Stimulated activated CD4-positive, alpha-beta T cell treated with anti-CD3 and anti-CD28 coated beads, Interleukin-2, amount 100 ng/mL, for 4 hours (primary cell): ENCODE results near the gene PLXNA1.

ENCODE experiments used
- DNase-seq: peaks from one replicate; pipeline ENCODE4 v3.0.0-alpha.2; 2020; ENCODE audit warnings: low read depth

PLXNA1 gene

DNA sequence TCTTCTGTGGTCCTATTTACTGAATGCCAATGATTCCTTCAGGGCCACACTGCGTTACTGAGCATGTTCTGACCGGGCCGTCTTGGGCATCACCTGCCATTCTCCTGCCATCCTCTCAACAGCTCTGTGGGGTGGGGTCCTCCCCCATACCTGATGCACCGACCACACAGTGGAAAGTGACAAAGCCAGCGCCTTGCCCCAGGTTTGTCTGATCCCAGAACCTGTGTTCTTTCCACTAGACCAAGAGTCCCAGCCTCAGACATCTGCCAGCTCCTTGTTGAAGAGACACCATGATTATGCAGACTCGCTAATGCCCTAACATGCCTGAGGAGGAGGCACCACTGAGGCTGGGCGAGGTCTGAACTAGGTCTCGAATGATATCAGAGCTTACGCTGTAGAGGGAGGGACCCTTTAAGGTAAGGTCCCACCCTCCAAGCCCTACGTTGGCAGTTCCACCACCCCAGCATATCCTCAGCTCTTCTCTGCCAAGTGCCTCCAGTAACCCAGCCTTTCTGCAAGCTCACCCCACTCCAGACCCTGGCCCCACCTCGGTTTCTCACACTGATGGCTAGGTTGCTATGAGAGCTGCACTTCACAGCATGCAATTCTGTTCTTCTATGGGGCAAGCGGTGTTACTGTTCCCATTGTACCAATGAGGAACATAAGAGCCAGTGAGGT, 29.8 kb upstream of the PLXNA1 start:
- no peak for DNase-seq

DNA sequence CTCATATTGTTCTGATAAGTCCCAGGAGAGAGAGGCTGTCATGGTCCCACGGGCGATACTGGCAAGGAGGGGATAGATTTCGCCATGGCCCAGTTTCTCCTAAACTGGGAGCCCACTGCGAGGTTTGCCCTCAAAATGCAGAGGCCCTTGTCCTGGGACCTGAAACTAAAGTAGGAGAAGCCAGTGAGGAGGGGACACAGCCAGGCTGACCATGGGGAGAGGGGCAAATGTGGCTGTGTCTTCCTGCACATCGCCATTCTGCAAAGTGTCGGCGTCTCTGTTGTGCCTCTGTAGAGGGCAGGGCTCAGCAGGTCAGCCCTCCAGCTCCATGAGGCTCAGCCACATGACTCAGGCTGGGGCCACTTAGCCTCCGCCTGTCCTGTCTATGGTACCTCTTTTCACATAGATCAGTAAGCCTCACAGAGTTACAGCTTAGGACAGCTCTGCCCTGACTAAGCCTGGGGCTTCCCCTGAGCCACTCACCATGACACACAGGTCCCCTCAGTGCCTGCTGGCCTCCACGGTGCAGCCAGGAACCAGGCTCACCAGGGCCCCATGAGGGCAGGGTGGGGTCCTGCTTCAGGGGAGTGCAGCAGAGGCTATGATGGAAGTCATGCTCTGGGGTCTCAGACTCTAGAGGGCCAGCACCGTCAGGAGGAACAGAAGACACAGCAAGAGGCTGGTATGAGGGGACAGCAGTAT, 28.6 kb upstream of the PLXNA1 start:
- DNase-seq = no peak

DNA sequence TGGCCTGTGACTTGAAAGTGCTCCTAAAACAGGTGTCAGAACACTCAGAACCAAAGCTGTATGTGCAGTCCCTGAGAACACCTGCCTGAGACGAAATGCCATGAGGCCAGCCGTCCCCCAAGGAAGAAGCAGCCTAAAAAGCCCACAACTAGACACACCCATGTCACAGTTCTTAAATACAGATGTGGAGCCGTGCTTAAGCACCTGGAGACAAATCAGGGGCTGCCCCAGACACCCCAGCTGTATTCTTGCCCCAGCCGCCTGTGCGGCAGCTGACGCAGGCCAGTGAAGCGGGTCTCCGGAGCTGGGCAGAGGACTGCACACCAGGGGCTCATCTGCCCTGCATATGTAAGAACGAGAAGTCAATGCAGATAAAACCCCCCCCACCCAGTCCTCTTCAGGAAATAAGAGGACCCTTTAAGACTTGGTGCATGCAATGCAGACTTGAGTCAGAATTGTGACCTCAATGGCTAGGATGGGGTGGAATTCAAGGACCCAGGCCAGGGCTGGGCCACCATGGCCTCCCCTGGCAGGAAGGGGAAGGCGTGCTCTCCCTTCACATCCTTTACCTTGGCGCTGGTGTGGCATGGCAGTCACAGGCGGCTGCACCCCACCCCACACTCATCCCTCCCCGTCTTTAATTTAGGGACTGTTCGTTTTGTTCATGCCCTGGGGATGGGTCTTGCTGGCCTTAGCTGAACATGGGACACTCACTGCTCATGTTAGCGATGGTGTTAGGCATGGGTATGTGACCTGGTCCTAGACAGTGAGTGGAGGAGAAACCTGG, 27.7 kb upstream of the PLXNA1 start:
- DNase-seq = no peak

DNA sequence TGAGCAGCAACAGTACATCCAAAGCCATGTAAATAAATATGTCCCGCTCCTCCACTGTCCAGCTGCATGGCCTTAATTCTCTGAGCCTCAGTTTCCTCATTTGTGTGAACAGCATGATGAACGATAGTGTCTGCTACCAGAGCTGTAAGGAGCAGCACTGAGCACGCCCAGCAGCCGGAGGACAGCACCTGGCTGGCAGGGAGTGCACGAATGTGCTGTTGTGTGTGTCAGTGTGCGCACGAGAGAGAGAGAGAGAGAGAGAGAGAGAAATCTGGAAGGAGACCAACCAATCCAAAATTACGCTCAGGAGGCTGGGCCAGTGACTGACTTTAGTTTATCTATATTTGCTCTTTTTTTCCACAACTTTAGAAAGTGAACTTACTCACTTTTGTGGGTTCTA, 26.6 kb upstream of the PLXNA1 start:
- DNase-seq = no peak

DNA sequence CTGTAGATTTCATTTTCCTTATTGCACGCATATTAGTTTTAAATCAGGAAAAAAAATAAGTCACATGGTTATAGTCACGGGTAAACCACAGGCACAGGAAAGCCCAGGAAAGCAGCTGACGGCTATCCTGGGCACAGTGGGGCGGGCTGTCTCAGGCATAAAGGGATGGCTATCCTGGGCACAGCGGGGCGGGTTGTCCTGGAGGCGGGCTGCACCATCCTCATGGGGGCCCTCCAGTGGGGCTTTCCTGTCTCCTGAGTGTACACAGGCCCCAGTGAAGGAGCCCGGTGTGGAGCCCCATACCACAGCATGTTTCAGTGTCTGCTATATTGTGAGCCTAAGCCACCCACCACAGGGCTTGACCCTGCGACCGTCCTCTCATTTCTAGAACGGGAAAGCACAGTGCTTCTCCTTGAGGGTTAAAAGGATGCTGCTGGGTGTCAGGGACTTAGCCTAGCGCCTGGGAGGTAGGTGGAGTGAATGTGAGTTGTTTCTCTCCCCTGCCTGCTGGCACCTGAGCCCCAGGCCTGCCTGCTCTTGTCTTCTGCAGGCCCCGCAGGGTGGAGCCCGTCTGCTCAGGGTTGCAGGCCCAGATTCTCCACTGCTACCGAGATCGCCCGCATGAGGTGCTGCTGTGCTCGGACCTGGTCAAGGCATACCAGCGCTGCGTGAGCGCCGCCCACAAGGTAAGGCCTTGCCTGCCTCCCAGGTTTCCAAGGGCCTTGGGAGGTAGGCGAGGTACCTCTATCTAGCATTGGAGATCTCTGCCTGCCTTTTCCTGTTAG, 25.9 kb upstream of the PLXNA1 start:
- DNase-seq = no peak

DNA sequence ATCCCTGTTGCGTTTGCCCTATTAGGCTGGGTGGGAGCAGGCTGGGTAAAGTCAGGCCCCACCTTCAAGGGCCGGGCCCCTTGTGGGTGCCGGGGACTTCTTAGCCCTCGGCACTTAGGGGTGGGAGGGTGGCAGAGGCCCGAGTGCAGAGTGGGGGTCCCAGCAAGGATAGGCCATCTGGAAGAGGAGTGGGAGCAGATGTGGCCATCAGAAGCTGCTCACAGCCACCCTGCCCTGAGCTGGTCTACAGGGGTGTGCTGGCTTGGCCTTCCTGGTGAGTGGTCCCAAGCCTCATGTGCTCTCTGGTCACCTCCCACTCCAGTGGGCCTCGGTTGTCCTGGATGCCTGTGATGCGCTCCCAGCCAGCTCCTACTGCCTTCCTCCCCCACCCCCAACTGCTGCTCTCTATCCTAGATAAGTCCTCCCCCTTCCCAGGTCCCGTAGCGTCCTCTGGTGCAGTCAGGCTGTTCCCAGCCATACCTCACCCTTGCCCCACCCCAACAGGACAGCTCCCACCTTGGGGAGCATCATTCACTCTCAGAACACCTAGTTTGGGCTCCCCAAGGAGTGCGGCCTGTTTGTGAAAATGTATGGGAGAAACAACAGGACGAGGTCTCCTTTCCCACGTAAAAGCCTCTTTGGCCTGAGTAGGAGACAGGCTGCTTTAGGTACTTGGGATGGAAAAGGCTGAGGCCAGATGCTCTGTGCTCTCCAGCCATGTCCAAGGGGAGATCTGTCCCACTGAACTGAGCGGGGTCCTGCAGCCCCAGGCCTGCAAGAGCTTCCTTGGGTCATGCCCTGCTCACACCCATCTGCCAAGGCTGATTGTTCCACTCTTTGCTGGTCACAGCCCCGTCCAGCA, 24.9 kb upstream of the PLXNA1 start:
- DNase-seq = no peak

DNA sequence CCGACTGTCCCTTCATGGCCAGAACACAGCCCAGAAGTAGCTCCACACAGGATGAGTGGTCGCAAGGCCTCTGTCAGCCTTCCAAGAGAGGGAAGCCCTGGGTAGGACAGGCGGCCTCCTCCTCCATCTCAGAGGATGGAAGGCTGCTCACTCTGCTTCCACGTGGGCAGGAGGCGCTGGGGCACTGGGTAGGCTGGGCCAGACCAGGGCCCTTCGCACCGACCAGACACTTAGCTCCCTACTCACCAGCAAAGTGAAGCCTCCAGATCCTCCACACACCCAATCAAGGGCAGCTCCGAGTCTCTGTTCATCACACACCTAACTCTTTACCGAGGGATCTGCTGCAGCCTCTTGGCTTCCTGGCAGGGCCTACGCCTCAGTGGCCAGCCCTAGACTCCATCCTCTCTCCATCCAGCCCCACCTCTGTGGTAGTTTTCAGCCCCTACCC, 24.3 kb upstream of the PLXNA1 start:
- DNase-seq = no peak

DNA sequence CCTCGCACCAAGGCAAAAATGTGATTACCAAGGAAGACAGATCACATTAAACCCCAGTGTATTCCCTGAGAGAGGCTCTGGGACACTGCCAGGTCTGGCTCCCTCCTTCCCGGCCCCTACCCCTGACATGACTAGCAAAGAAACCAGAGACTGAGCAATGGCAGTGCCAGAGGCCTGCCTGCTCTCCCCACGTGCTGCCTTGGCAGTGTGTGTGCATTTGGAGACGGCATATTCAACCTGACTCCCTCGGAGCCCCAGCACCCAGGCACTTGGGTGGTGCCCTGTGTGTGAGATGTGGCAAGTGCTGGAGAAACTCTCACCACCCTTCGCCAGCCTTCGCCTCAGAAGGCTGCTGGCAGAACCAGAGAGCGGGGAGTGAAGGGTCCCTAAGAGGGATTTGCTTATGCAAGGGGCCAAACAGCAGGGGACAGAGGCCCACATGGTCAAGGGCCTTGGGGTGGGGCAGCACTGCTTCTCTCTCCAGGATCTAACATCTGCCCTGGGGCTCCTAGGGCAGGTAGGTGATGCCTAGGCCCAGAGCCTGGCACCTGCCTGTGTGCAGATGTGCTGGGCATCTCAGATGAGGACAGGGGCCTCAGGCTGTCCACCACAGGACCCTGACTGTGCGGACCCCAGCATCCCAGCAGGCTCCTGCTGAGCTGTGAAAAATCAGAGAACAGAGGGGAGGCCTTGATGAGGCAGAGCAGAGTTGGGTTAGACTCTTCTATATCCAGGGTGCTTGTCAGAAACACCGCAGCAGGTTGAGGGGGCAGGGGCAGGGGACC, 23.6 kb upstream of the PLXNA1 start:
- no peak for DNase-seq

DNA sequence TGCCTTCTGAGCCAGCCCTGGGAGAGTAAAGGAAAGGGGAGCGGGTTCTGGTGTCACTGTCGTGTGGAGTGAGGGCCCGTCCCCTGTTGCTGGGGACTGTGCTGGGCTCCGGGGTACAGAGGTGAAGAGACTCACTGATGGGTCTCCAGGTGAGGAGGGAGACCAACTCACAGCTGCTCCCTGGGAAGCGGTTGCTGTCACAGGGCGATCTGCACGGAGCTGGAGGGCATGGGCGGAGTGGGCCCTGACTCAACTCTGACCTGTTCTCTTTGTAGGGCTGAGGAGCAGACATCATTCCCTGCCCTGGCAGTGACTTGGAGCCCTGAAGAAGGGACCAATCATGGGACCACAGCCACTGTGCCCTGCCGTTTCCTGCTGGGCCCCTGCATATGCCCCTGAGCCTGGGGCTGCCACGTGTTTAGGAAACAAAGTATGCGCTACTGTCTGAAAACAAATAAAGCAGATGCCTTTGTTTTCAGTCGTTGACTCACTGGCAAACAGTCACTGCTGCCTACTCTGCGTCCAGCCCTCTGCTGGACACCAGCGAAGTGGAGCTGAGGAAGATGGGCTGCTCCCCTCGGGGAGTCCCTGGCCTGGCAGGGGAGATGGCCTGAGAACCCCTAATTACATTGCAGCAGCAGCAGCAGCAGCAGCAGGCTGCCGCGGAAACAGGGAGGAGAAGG, 22.9 kb upstream of the PLXNA1 start:
- DNase-seq = no peak

DNA sequence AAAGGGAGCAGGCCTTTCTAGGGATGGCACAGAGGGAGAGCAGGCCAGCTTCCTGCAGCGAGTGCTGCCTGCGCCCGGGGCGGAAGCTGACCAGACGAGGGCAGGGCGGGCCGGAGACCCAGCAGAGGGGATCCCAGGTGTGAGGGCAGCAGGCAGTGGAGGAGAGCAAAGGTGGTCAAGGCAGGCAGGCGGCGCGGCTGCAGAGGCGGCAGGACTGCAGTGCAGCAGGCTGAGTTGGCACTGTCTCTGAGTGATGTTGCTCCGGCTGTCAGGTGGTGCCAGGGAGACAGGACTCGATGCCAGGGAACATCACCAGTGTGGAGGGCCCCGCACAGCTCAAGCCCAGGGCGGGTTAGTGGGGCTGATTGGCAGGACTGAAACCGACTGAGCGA, 22.3 kb upstream of the PLXNA1 start:
- no peak for DNase-seq

DNA sequence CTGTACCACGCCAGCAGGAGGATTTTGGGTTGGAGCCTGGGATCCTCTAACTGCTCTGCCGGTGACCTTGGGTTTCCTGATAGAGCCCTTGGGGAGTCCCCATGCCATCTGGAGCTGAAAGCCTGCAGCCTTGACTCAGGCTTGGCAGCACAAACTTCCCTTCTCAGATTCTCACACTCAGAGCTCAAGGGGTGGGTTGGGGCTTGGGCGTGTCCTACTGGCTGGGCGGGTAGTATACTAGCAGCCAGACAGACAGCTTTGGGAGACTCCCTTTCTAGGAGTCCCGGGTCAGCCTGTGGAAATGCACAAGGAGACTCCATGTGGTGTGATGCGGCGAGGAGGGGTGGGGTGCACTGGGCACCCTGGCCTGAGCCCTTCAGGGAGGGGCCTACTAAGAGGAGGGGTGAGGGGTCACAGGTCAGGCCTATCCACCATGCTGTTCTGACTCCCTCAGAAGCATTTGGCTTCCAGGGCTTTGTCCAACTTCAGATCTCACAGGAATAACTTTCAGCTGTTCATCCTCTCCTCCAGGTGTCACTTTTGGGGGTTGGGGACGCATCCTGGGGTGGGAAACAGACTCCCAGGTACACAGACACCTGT, 21.6 kb upstream of the PLXNA1 start:
- no peak for DNase-seq

DNA sequence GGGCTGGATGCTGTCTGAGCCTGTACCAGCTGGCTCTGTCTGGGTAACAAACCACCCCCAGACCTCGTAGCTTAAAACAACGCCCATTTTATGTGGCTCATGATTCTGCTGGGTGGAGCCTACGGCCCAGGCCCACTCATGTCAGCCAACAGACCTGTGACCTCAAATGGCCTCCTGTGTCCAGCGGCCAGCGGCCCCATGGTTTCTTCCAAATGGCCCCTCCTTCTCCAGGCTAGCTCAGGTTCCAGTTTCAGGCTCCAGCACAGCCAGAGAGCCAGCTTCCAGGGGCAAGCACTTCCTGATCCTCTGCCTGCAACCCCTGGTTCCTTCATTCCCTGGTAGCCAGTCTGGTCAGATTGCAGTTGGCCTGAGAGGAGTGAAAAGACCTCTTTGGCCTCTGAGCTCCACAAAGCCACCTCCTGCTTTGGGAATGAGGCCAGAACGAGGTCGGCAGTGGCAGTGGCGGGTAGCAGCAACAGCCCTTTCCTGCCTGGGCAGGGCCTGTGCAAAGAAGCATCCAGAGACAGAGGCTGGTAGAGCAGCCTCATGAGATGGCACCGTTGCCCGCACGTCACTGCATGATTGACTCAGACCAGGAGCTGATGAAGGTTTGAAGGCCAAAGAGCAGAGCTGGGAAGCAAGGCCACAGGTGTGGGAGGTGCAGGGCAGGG, 21.0 kb upstream of the PLXNA1 start:
- no peak for DNase-seq

DNA sequence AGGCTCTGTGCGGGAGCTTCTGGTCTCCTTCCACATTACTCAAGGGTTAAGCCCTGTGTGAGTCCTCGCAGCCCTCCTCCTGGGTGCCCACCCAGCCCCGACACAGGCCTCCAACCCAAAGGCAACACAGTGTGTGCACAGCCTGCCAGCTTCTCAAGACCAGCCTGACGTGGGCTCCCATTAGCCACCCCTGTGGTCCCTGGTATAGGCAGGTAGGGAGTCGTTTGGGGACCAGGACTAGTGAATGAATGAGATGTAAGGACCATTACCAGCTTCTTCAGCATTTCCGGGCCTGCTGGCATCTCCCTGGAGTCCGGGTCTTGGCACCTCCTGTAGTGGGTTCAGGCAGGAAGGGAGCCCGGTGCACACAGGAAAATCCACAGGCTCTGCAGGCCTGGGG, 20.2 kb upstream of the PLXNA1 start:
- no peak for DNase-seq

DNA sequence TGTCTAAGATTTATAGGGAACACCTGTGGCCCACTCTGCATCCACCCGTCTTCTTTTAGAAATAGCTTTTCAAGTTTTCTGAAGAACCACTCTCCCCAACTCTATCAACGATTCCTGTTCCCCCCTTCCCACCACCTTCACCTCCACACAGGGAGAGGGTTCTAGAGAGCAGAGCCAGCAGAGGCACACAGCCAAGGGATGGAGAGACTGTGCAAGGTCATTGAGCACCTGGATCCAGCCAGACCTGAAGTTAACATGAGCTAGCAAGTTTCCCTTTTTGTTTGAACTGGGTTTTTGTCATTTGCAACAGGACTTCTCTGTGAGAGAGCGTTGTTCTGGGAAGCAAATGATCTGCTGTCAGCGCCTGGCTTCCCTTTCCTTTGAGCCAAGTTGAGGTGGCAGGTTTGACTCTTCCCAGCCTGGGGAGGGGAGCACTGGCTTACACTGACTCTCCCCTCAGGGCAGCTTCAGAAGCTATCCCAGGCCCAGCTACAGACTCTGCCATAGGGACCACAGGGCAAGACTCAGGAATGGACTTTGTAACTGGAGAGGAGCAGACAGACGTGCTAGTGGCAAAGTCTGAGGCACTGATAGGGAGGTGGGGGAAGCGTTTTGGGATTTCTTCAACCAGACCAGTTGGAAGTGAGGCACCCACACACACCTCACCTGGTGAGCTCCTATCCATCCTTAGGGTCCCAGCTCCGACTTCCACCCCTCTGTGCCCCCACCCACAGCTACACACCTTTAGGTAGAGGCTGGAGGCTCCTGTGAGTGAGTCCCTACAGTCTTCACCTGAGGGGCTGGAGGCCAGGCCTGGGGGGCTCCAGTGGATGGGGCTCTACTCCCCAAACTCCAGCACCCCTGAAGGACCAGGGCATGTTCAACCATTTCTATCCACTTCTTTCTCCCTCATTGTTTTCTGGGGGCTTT, 19.4 kb upstream of the PLXNA1 start:
- DNase-seq = no peak

DNA sequence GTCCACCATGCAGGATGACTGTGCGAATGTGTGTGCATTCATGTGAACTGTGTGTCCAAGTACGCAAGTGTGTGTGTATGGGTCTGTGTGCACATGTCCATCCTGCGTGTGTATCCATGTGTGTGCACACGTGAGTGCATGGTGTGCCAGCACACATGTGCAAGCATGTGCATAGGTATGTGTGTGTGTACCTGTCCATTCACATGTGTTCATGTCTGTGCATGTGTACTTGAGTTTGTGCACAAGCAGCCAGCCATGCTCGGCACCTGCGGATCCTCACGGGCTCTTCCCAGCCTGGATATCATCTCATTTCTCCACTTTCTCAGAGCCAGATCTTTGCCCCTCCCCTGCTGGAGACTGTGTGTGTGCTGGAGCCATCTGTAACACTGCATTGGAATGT, 18.7 kb upstream of the PLXNA1 start:
- DNase-seq = no peak

DNA sequence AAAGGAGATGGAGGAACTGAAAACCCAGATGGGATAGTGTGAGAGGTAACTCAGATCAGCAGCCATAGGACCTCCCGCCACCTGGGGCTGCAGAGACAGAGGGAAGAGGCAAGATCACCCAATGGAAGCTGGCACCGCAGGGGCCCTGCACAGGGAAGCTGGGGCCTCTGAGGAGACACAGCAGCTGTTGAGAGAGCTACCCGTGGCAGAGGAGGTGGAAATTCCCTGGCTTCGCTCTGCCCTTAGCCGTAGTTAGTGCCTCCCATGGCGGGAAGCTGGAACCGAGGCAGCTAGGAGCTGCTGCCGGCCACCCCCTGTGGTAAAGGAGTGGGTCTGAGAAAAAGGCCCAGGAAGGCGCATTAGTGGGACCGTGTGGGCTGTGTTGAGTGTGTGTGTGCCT, 18.0 kb upstream of the PLXNA1 start:
- DNase-seq = no peak

DNA sequence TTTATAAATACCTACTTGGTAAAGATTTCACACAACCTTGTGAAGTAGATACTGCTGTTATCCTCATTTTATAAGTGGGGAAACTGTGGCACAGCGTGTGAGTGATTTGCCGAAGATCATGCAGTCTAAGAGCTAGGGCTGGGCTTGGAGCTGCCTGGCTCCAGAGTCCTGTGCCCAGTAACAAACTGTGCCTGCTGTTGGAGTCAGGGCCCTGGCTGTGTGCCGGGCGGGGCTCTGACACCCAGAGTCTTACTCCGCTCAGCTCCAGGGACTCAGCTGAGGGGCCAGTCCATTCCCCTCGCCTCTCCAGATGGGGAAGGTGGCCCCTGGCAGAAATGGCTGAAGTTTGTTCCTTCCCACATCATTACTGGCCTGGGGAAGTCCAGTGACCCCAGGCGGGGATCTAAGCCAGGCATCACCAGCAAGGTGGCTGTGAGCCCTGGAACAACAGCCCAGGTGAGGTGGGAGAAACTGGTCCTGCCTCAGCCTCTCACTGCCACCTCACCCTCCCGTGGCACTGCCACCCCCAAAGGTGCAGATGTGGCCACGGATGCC, 17.3 kb upstream of the PLXNA1 start:
- no peak for DNase-seq

DNA sequence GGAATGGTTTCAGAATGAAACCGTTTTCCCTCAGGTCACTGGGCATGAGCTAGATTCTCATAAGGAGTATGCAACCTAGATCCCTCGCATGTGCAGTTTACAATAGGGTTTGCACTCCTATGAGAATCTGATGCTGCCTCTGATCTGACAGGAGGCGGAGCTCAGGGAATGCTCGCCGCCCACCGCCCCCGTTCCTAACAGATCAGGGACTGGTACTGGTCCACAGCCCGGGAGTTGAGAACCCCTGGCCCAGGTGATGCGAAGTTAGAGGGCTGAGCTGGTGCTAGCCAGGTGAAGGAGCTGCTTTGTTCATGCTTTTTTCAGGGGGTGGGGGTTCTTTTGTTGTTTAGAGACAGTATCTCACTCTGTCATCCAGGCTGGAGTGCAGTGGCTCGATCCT, 15.5 kb upstream of the PLXNA1 start:
- DNase-seq = no peak
